ENCODE results near the gene ANAPC2.

ANAPC2 gene

DNA sequence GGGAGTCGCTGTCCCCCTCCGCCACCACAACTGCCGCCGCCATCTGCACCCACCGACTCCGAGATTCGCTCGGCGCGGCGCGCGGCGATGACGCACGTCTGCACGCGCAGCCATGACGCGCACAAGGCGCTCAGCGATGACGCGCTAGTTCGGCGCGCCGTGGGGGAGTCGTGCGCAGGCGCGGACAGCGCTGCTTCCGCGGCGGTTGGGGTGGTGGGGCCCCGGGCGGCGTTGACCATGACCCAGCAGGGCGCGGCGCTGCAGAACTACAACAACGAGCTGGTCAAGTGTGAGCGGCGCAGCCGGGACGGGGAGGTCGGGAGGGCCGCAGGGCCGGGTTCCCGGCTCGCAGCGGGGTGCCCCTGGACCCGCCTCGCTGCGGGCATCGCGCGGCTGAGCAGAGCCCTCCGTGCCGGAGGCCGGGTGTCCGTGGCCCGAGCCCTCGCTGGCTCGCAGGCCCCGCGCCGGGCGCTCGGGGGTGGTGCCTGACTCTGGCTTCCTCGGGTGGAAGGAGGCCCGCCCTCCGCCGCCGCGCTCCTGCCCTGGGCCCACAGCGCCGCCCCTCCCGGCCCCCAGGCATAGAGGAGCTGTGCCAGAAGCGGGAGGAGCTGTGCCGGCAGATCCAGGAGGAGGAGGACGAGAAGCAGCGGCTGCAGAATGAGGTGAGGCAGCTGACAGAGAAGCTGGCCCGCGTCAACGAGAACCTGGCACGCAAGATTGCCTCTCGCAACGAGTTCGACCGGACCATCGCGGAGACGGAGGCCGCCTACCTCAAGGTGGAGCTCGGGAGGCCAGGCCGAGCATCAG lies at the start of gene ANAPC2, which contains the start of gene SSNA1:
Gene ANAPC2 (minus strand): TSS at position 71 of the 807 bp plus-strand sequence. CDS start 28 bp downstream, at position 43.
Gene SSNA1 (plus strand): TSS at position 187 of the 807 bp plus-strand sequence. CDS start 51 bp downstream, at position 238.
- DNase-seq (ENCODE audit: low read depth, low spot score), result peak; percentile 67

DNA sequence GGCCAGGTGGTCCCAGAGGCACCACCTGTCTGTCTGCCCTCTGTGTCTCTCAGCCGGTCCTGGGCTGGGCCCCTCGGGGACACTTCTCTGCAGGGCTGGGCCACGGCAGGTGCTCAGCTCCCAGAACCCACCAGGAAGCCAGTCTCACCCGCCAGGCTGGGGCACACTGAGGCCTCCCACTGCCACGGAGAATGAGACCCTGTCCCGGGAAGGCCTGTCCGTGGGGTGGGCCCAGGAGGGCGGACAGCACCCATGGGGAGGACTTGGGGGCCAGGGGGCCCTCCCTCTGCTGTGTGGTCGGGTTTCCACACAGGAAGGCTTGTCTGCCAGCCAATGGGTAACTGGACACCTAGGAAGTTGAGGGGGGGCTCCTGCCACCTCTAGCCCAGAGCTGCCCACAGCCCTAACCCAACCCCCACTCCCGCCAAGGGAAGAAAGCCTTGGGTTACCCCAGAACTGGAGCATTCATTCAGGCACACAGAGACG lies 48.6 kb upstream of the ANAPC2 start:
- DNase-seq (ENCODE audit: low read depth, low spot score), result no peak

DNA sequence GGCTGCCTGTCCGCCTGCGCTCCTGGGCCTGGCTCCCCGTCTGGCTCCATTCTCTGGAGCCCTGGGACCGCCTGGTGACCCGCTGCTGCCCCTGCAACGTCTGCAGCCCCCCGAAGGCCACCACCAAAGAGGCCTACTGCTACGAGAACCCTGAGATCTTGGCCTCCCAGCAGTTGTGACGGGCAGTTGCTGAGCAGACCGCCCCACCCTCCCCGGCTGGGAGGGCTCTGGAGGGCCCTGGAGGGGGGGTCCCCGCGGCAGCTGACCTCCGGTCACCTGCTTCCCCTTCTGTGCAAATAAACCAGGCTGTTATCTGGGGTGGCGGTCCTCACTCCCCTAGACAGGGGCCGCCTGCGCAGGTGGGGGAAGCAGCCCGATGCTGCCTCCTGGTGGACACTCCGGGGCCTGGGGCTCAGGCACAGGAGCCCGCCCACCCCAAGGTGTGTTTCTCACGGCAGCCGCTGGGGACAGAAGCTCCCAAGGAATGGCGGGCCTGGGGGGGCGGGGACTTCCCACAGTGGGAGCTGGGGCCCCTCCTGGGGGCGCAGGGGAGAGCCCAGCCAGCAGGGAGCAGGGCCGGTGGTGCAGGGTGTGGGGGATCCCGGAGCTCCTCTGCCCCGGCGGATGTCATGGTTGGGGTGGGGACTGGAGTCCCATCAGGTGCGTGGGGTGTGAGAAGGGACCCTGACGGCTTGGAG lies 48.0 kb upstream of the ANAPC2 start:
- DNase-seq (ENCODE audit: low read depth, low spot score), result no peak

- DNase-seq (ENCODE audit: low read depth, low spot score), result no peak
Measured at GRCh38 chr9:137235424-137236237, 47.3 kb upstream of the ANAPC2 start.

GRCh38 chr9:137234758-137235423 lies 46.5 kb upstream of the ANAPC2 start:
- DNase-seq (ENCODE audit: low read depth, low spot score), result no peak

GRCh38 chr9:137234055-137234697 lies 45.8 kb upstream of the ANAPC2 start:
- DNase-seq (ENCODE audit: low read depth, low spot score), result no peak

DNA sequence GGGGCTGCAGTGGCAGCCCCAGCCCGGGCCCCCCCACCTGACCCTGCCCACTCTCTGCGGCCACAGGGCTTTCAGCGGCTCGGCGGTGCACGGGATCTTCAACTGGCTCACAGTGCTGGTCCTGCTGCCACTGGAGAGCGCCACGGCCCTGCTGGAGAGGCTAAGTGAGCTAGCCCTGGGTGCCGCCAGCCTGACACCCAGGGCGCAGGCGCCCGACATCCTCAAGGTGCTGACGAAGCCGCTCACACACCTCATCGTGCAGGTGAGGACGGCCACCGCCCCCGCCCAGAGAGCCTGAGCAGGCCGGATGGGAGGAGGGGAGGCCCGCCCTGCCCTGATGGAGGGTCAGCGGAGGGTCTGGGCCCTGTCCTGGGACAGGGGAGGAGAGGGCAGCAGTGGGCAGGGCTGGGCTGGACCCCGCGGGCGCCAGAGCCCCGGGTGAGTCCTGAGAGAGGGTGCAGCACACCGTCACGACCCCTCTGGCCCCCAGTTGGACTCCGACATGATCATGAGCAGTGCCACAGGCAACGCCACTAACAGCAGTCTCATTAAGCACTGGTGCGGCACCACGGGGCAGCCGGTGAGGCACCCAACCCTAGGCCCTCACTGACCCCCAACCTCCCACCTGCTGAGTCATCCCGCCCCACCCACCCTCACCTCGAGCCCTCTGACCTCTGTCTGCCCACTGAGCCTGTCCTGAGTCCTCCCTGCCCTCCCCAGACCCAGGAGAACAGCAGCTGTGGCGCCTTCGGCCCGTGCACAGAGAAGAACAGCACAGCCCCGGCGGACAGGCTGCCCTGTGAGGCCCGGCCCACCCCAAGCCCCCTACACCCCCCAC lies 45.0 kb upstream of the ANAPC2 start:
- no peak for DNase-seq (ENCODE audit: low read depth, low spot score)

DNA sequence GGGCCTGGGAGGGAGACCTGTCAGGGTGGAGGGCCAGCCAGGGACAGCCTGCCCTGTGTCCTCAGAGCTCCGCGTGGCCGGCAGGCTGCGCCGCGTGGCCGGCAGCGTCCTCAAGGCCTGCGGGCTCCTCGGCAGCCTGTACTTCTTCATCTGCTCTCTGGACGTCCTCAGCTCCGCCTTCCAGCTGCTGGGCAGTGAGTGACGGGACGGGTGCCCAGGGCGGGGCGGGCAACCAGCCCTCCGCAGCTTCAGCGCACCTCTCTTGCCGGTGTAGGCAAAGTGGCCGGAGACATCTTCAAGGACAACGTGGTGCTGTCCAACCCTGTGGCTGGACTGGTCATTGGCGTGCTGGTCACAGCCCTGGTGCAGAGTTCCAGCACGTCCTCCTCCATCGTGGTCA lies 44.1 kb upstream of the ANAPC2 start:
- no peak for DNase-seq (ENCODE audit: low read depth, low spot score)

GRCh38 chr9:137232101-137232500 lies 43.7 kb upstream of the ANAPC2 start:
- no peak for DNase-seq (ENCODE audit: low read depth, low spot score)

- DNase-seq (ENCODE audit: low read depth, low spot score), result no peak
Measured at GRCh38 chr9:137231372-137232039, 43.1 kb upstream of the ANAPC2 start.

GRCh38 chr9:137230705-137231371 lies 42.5 kb upstream of the ANAPC2 start, which contains the start of gene SLC34A3:
Gene SLC34A3, plus strand, starts transcription at chr9:137230901. Its CDS starts 802 bp downstream, at chr9:137231703.
- no peak for DNase-seq (ENCODE audit: low read depth, low spot score)

GRCh38 chr9:137229903-137230704 lies 41.7 kb upstream of the ANAPC2 start:
- no peak for DNase-seq (ENCODE audit: low read depth, low spot score)

DNA sequence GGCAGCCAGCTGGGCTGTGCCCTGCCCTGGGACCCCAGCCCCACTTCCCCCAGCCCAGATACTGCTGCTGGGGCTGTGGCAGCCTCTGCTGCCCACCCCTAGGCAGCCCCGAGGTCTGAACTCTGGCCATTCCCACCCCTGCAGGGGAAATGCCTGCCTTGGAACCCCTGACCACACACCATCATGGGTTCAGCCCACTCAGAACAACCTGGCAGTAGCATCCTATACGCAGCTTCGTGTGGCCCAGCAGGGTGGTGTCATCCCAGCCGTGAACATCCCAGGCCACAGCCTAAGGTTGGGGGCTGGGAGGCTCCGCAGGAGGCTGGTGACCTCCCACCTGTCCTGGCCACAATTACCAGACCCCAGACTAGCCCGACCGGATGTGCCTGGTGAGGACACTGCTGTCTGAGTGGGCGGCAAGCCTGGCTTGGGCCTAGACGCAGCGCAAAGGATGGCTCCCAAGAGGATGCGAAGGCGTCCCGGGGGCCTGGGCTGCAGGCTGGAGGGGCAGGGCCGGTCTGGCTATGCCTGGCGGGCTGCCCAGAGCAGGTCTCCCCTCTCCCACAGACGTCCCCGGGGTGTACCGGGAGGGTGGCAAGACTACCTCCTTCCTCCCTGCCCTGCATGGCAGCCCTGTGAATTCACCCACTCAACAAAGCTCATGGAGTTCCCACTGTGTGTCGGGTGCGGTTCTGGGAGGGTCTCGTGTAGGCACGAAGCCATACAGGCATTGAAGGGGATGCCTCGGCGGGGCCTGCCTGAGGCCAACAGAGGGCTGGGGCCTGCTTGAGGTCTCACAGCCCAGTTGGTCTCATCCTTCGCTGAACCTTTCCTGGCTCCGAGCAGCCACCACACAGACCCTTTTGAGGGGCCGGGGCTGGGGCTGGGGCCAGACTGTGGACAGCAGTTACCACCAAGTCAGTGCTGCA lies 40.9 kb upstream of the ANAPC2 start:
- DNase-seq (ENCODE audit: low read depth, low spot score), result no peak

DNA sequence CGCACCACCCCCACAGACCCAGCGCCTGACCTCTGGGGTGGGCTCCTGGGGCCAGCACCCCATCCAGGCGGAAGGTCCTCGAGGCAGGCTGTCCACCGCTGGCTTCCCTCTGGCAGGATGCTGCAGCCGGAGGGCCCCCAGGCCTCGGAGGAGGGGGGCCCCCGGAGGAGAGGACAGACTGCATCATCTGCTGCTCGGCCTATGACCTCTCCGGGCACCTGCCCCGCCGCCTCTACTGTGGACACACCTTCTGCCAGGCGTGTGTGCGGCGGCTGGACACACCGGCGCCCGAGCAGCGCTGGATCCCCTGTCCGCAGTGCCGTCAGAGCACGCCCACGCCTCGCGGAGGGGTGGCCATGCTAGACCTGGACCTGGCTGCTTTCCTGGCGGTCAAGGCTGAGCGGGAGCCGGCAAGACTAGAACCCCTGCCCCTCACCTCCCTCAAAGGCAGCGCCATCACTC lies 40.2 kb upstream of the ANAPC2 start:
- no peak for DNase-seq (ENCODE audit: low read depth, low spot score)

DNA sequence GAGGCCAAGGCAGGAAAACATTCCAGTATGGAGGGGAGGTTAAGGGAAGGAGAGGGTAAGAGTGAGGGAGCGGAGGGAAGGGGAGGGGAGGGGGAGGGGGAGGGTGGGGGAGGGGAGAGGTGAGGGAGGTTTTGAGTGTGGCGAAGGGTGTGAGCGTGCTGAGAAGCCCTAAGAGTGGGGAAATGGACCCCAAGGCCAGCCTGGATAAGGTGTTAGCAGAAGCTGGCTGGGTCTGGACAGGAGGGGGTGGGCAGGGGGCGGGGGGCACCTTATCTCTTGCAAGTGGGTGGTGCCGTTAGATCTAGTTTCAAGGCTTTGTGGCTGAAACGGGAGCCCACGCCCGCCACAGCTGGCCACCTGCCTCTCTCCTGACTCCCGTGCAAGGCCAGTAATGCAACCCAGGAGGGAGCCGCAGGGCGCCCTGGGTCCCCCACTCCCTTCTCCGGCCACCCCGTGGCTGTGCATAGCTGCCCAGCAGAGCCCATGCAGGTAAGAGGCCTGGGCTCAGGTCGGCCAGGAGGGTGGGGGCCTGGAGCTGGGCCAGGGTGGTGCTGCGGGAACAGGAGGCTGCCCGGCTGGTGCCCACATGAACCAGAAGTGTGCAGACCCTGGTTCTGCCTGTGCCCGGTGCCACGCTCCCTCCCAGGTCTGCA lies 39.6 kb upstream of the ANAPC2 start:
- no peak for DNase-seq (ENCODE audit: low read depth, low spot score)
